K562 (cell line): ENCODE measurements around the gene LY6G6F. TPM values are rescaled to one million over a fixed set of nuclear protein-coding genes. Genes with fewer than 3 reads are reported as not detected.
A peak's percentile ranks its signal among the peaks of the same experiment; 100 is the strongest.

Experiments
- CHD7 ChIP-seq: fragments of 200-600 bp; sonication (generic); IDR thresholded peaks from one replicate; pipeline ENCODE4 v1.6.1; 2012; ENCODE audit warnings: mild to moderate bottlenecking, low read depth, low read length, inconsistent platforms
- FOXA3 ChIP-seq, 2 experiments: fragments of 450-650 bp in 1 of 2; sonication (generic) in 1 of 2; formaldehyde crosslinking; IDR thresholded peaks in 1 of 2; conservative IDR thresholded peaks in 1 of 2; 2 replicates each; pipeline versions ENCODE4 v1.4.0 to v1.8.0; 2020 to 2022; ENCODE audit warnings: mild to moderate bottlenecking in 2 of 2, missing genetic modification reagents in 1 of 2
- GABPA ChIP-seq: fragments of 200-800 bp; sonication (Bioruptor generic); conservative IDR thresholded peaks from 2 replicates; pipeline ENCODE4 v1.6.1; 2016; ENCODE audit warnings: low read depth, missing genetic modification characterization, missing compliant biosample characterization
- HDGF ChIP-seq: fragments of 450-650 bp; IDR thresholded peaks from 2 replicates; pipeline ENCODE4 v1.6.1; 2016
- MCM5 ChIP-seq: fragments of 450-650 bp; IDR thresholded peaks from 2 replicates; pipeline ENCODE4 v1.6.1; 2016; ENCODE audit warnings: low read depth
- MLX ChIP-seq, 2 experiments: fragments of 450-650 bp in 1 of 2; sonication (generic) in 1 of 2; formaldehyde crosslinking; conservative IDR thresholded peaks; 2 replicates each; pipeline versions ENCODE4 v1.4.0 to v1.8.1; 2020 to 2022; ENCODE audit warnings: mild to moderate bottlenecking in 1 of 2, missing genetic modification reagents in 1 of 2
- RFX5 ChIP-seq: IDR thresholded peaks from 2 replicates; pipeline ENCODE4 v1.6.1; 2011; ENCODE audit warnings: low read depth, mild to moderate bottlenecking, improper control_type of control experiment, low read length
- STAT6 ChIP-seq: sonication (generic); formaldehyde crosslinking; IDR thresholded peaks from 2 replicates; pipeline ENCODE4 v1.8.1; 2023; ENCODE audit warnings: mild to moderate bottlenecking, missing genetic modification reagents
- TAF7 ChIP-seq: fragments of 450-650 bp; IDR thresholded peaks from 2 replicates; pipeline ENCODE4 v1.6.1; 2016; ENCODE audit warnings: missing genetic modification characterization, missing compliant biosample characterization
- TAL1 ChIP-seq: fragments of 450-650 bp; IDR thresholded peaks from 2 replicates; pipeline ENCODE4 v1.6.1; 2016; ENCODE audit warnings: mild to moderate bottlenecking
- TCF15 ChIP-seq: fragments of 250-450 bp; sonication (Bioruptor Pico); IDR thresholded peaks from 2 replicates; pipeline ENCODE4 v1.8.0; 2022; ENCODE audit warnings: moderate library complexity, mild to moderate bottlenecking, inconsistent platforms
- XRCC5 ChIP-seq: fragments of 200-400 bp; formaldehyde crosslinking; IDR thresholded peaks from 2 replicates; pipeline ENCODE4 v1.6.1; 2017; ENCODE audit warnings: low read depth, mild to moderate bottlenecking, low read length
- polyA plus RNA-seq, 8 experiments: library from polyadenylated mRNA; depleted of rRNA in 4 of 8; stranded (reverse) in 5 of 8; unstranded in 3 of 8; fragments of >200 nt; fragmentation: Nextera tagmentation in 2 of 8; fragmentation: Illumina TruSeq in 1 of 8; extraction: Ambion mirVana in 2 of 8; extraction: Trizol in 1 of 8; gene quantifications; 2 replicates each; pipeline versions ENCODE4 v1.2.1 to v1.2.3, GENCODE V29; 2011 to 2014; ENCODE audit warnings: inconsistent platforms in 1 of 8, missing spikeins in 1 of 8
- total RNA-seq, 7 experiments: library from RNA; depleted of rRNA in 6 of 7; stranded (reverse); fragments of >200 nt in 6 of 7; fragmentation: Illumina TruSeq in 2 of 7; extraction: Trizol in 2 of 7; gene quantifications; 2 replicates each; pipeline versions ENCODE4 v1.2.1 to v1.2.3, GENCODE V29; 2011 to 2021; ENCODE audit warnings: low replicate concordance in 1 of 7

The LY6G6F gene
- total and polyA plus RNA-seq, 9 of the 15 experiments (the other 6 are each of a cell fraction or from before 2014, with no cell fraction given), result 0.14 to 0.50 (median 0.28) TPM; not detected in 2

GRCh38 chr6:31729515-31729978, 22.9 kb downstream of the LY6G6F start (continued):
- TF ChIP-seq MCM5, result no peak
- TF ChIP-seq TAF7 (tag), result no peak
- TF ChIP-seq MLX (CRISPR knock-in tag; conservative IDR thresholded peaks at IDR 0.05), result 0 out of 4 replicates have a peak, but pooled peaks of 1 of the 2 experiments have one; percentile 56
- no peak for TF ChIP-seq TCF15 (CRISPR knock-in tag)
- TF ChIP-seq XRCC5, result peak; percentile 95
- no peak for TF ChIP-seq CHD7
- TF ChIP-seq HDGF, result no peak
- TF ChIP-seq GABPA, result no peak
- TF ChIP-seq RFX5, result no peak
- 0 out of 4 replicates have a peak, but pooled peaks of 1 of the 2 experiments have one; percentile 68 for TF ChIP-seq FOXA3 (CRISPR knock-in tag; conservative IDR thresholded peaks at IDR 0.05 in 1 of 2, IDR thresholded peaks at IDR 0.05 in 1 of 2)
- no peak for TF ChIP-seq STAT6 (CRISPR knock-in tag)
- TF ChIP-seq TAL1, result no peak
